Measurements from ENCODE around the gene HAGHL. TPM values are rescaled to one million over a fixed set of nuclear protein-coding genes. Genes with fewer than 3 reads are reported as not detected.

HAGHL gene
- polyA plus RNA-seq, 1 experiment = 7.0 TPM

DNA sequence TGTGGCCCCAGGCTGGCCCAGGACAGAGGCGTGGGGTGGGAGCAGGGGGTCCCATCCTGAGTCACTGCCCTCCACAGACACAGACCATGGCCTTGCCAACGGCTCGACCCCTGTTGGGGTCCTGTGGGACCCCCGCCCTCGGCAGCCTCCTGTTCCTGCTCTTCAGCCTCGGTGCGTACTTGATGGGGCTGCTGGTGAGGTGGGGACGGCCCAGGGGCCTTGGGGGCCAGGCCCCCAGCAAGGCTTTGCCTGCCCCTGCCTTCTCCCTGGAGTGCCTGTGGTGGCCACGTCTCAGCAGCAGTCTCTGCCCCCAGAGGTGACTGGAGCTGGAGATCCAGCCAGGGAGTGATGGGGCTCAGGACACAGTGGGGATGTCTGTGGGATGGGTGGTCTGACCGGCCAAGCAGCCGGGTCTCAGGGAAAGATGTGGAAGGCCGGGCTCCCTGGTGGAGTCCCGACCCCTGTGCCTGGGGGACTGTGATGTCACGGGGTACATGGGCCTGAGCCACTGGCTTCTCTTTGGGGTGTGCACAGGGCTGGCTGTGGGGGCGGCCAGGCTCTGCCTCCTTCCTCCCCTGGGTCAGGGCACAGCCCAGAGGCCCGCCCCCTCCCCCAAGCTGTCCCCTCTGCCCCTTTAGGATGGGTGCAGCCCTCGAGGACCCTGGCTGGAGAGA, 35.8 kb downstream of the HAGHL start:
- no peak for DNase-seq (ENCODE audit: low read depth)
- Histone ChIP-seq H3K4me3 (ENCODE audit: low read depth, low read length) (no peak overlapping the region), H3K36me3 (ENCODE audit: control insufficient read depth, insufficient read depth, low read length) (no peaks in the 10 kb centered on the region), H3K27me3 (ENCODE audit: control insufficient read depth, insufficient read depth, low read length) (no peaks in the 10 kb centered on the region)
- ChIA-PET POLR2A (no interaction called here), CTCF (interaction anchor here (1.2 to 1.5 kb wide), 2 partner anchors 22 to 51 kb away, joined by 3 to 4 read pairs; no protein-coding TSS in a partner anchor)
- TF ChIP-seq CTCF (IDR thresholded peaks at IDR 0.05; ENCODE audit: insufficient read depth, low read depth, low read length) = no peak

GRCh38 chr16:763369-764183, 36.7 kb downstream of the HAGHL start:
- H3K4me3 ChIP-seq (ENCODE audit: low read depth, low read length) = no peak overlapping the region
- ChIA-PET CTCF (no interaction called here), POLR2A (no interaction called here)
- DNase-seq (ENCODE audit: low read depth) = no peak
- no peaks in the 10 kb centered on the region for H3K27me3 ChIP-seq (ENCODE audit: control insufficient read depth, insufficient read depth, low read length)
- no peak for TF ChIP-seq CTCF (IDR thresholded peaks at IDR 0.05; ENCODE audit: insufficient read depth, low read depth, low read length)
- no peaks in the 10 kb centered on the region for H3K36me3 ChIP-seq (ENCODE audit: control insufficient read depth, insufficient read depth, low read length)

DNA sequence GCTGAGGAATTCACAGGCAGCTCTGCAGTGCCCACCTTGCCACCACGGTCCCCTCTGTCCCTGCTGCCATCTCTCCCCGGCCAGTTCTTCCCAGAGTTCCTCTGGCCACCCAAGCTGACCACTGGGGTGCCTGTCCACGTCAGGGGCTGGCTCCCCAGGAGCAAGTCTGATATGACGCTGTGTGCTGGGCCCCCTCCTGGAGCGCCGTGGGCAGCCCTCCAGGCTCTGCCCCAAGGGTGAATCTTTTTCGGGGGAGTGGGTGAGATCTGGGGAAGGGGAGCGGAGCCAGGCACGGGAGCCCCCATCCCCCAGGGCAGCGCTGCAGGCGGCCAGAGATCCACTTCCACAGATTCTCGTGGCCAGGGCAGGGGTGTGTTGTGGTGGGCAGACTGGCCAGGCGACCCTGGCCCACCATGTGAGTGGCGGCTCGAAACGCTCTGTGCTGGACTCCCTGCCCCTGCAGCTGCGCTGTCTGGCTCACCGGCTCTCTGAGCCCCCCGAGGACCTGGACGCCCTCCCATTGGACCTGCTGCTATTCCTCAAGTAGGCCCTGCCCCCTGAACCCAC, 37.4 kb downstream of the HAGHL start:
- ChIA-PET CTCF (no interaction called here), POLR2A (no interaction called here)
- Histone ChIP-seq H3K27me3 (ENCODE audit: control insufficient read depth, insufficient read depth, low read length) (no peaks in the 10 kb centered on the region), H3K4me3 (ENCODE audit: low read depth, low read length) (no peak overlapping the region), H3K36me3 (ENCODE audit: control insufficient read depth, insufficient read depth, low read length) (no peaks in the 10 kb centered on the region)
- TF ChIP-seq CTCF (IDR thresholded peaks at IDR 0.05; ENCODE audit: insufficient read depth, low read depth, low read length) = no peak
- DNase-seq (ENCODE audit: low read depth) = no peak

DNA sequence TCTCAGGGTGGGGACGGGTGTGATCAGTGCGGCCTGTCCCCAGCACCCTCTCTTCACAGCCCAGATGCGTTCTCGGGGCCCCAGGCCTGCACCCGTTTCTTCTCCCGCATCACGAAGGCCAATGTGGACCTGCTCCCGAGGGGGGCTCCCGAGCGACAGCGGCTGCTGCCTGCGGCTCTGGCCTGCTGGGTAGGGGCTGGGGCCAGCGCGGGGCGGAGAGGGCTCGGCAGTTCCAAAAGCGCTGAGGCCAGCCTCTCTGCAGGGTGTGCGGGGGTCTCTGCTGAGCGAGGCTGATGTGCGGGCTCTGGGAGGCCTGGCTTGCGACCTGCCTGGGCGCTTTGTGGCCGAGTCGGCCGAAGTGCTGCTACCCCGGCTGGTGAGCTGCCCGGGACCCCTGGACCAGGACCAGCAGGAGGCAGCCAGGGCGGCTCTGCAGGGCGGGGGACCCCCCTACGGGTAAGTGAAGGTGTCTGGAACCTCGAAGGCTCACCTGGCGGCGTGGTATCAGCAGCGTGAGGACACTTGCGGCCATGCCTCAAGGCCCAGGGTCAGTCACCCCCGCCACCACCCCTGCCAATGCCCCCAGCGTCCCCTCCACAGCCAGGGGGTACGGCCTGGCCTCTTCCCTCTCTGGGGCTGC, 38.1 kb downstream of the HAGHL start:
- DNase-seq (ENCODE audit: low read depth) = no peak
- Histone ChIP-seq H3K36me3 (ENCODE audit: control insufficient read depth, insufficient read depth, low read length) (no peaks in the 10 kb centered on the region), H3K27me3 (ENCODE audit: control insufficient read depth, insufficient read depth, low read length) (no peaks in the 10 kb centered on the region), H3K4me3 (ENCODE audit: low read depth, low read length) (no peak overlapping the region)
- TF ChIP-seq CTCF (IDR thresholded peaks at IDR 0.05; ENCODE audit: insufficient read depth, low read depth, low read length) = no peak
- ChIA-PET POLR2A (no interaction called here), CTCF (no interaction called here)

DNA sequence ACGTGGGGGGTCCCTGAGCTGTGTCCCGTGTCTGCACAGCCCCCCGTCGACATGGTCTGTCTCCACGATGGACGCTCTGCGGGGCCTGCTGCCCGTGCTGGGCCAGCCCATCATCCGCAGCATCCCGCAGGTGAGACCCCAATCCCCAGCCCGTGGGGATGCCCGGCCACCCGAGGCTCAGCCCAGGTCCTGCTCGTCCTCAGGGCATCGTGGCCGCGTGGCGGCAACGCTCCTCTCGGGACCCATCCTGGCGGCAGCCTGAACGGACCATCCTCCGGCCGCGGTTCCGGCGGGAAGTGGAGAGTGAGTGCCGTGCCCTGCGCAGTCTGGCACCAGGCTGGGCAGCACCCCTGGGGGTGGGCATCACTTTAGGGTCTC, 38.6 kb downstream of the HAGHL start:
- DNase-seq (ENCODE audit: low read depth) = no peak
- H3K27me3 ChIP-seq (ENCODE audit: control insufficient read depth, insufficient read depth, low read length) = no peaks in the 10 kb centered on the region
- CTCF ChIA-PET = no interaction called here
- no peak for TF ChIP-seq CTCF (IDR thresholded peaks at IDR 0.05; ENCODE audit: insufficient read depth, low read depth, low read length)
- POLR2A ChIA-PET = no interaction called here
- no peaks in the 10 kb centered on the region for H3K36me3 ChIP-seq (ENCODE audit: control insufficient read depth, insufficient read depth, low read length)
- H3K4me3 ChIP-seq (ENCODE audit: low read depth, low read length) = no peak overlapping the region

All from BJ (cell line).